OCI-LY1 (cell line): Measurements from ENCODE around the gene KCNA5.

Source experiments
- H2AFZ ChIP-seq: fragments of 200-600 bp; sonication (generic), shearing (Covaris generic); 2 replicates; pipeline ENCODE4 v1.6.0; 2014; ENCODE audit warnings: antibody characterized with exemption, mild to moderate bottlenecking, low read length
- H3F3A ChIP-seq: fragments of 200-600 bp; sonication (generic), shearing (Covaris generic); 2 replicates; pipeline ENCODE4 v1.6.0; 2014; ENCODE audit warnings: mild to moderate bottlenecking, antibody characterized with exemption, low read length, moderate library complexity; ENCODE audit not compliant: insufficient read depth
- H3K27ac ChIP-seq: fragments of 200-600 bp; sonication (generic); 2 replicates; pipeline ENCODE4 v1.5.1; 2014; ENCODE audit warnings: low read length, mixed run types, mild to moderate bottlenecking, low read depth; ENCODE audit not compliant: poor library complexity, severe bottlenecking
- H3K27me3 ChIP-seq: fragments of 200-600 bp; sonication (generic); 2 replicates; pipeline ENCODE4 v1.6.0; 2014; ENCODE audit warnings: antibody characterized with exemption, mild to moderate bottlenecking, low read length, moderate library complexity; ENCODE audit not compliant: insufficient read depth
- H3K36me3 ChIP-seq: fragments of 200-600 bp; sonication (generic); 2 replicates; pipeline ENCODE4 v1.6.1; 2014; ENCODE audit warnings: mild to moderate bottlenecking, antibody characterized with exemption, low read length, moderate library complexity, mixed read lengths; ENCODE audit not compliant: insufficient read depth
- H3K4me1 ChIP-seq: fragments of 200-600 bp; sonication (generic); 2 replicates; pipeline ENCODE4 v1.5.1; 2014; ENCODE audit warnings: mild to moderate bottlenecking, low read length, moderate library complexity; ENCODE audit not compliant: insufficient read depth, severe bottlenecking
- H3K4me2 ChIP-seq: fragments of 200-600 bp; sonication (generic), shearing (Covaris generic); 2 replicates; pipeline ENCODE4 v1.6.1; 2014; ENCODE audit warnings: low read length
- H3K4me3 ChIP-seq: fragments of 200-600 bp; sonication (generic); 2 replicates; pipeline ENCODE4 v1.5.1; 2014; ENCODE audit warnings: low read length, low read depth, mild to moderate bottlenecking, mixed read lengths; ENCODE audit not compliant: poor library complexity, severe bottlenecking
- H3K79me2 ChIP-seq: fragments of 200-600 bp; shearing (Covaris generic); 2 replicates; pipeline ENCODE4 v1.6.1; 2016; ENCODE audit warnings: mixed run types, low read length, mixed read lengths; ENCODE audit not compliant: insufficient read depth
- H3K9ac ChIP-seq: fragments of 200-600 bp; sonication (generic), shearing (Covaris generic); 2 replicates; pipeline ENCODE4 v1.6.1; 2014; ENCODE audit warnings: mild to moderate bottlenecking, low read length, mixed read lengths
- H3K9me2 ChIP-seq: fragments of 200-600 bp; sonication (generic), shearing (Covaris generic); 2 replicates; pipeline ENCODE4 v1.6.1; 2014; ENCODE audit warnings: low read depth, mild to moderate bottlenecking, low read length, mixed read lengths
- H3K9me3 ChIP-seq: fragments of 200-600 bp; shearing (Covaris generic); 2 replicates; pipeline ENCODE4 v1.6.1; 2014; ENCODE audit warnings: low read length, mixed read lengths
- H4K20me1 ChIP-seq: fragments of 200-600 bp; sonication (generic), shearing (Covaris generic); 2 replicates; pipeline ENCODE4 v1.6.0; 2016; ENCODE audit warnings: mild to moderate bottlenecking, low read length; ENCODE audit not compliant: insufficient read depth
- EZH2 ChIP-seq: fragments of 200-600 bp; sonication (generic), shearing (Covaris generic); IDR thresholded peaks from 2 replicates; pipeline ENCODE4 v1.8.0; 2017; ENCODE audit warnings: borderline replicate concordance, mixed run types, mild to moderate bottlenecking, antibody characterized with exemption, low read length, moderate library complexity, mixed read lengths
- TF ChIP-seq, protein P1 (sequence below): fragments of 200-600 bp; sonication (generic), shearing (Covaris generic); IDR thresholded peaks from 2 replicates; pipeline ENCODE4 v1.5.1; 2017; ENCODE audit warnings: mild to moderate bottlenecking, antibody characterized with exemption, low read length, moderate library complexity, mixed read lengths

KCNA5 gene

DNA sequence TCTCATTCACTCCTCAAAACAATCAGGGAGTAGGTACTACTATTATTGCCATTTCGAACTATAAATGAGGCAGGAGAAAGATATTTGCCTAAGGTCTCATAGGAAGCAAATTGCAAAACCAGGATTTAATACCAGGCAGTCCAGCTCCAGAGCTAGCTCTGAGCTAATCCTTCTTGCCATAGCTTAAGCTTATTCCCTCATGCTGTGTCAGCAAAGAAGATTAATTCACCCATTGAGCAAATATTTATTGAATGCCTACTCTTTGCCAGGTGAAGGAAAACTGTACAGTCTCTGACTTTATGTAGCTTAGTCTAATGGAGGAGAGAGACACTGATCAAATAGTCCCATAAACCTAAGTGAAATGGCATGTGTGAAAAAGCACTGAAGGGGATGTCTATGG, 19.5 kb downstream of the KCNA5 start:
- H3K4me2 ChIP-seq: no peak overlapping the region
- H4K20me1 ChIP-seq: no peaks in the 10 kb centered on the region
- H3K9me2 ChIP-seq: no peaks in the 10 kb centered on the region
- H3K27ac ChIP-seq: no peak overlapping the region
- no peaks in the 10 kb centered on the region for H3F3A ChIP-seq
- TF ChIP-seq, protein P1, sequence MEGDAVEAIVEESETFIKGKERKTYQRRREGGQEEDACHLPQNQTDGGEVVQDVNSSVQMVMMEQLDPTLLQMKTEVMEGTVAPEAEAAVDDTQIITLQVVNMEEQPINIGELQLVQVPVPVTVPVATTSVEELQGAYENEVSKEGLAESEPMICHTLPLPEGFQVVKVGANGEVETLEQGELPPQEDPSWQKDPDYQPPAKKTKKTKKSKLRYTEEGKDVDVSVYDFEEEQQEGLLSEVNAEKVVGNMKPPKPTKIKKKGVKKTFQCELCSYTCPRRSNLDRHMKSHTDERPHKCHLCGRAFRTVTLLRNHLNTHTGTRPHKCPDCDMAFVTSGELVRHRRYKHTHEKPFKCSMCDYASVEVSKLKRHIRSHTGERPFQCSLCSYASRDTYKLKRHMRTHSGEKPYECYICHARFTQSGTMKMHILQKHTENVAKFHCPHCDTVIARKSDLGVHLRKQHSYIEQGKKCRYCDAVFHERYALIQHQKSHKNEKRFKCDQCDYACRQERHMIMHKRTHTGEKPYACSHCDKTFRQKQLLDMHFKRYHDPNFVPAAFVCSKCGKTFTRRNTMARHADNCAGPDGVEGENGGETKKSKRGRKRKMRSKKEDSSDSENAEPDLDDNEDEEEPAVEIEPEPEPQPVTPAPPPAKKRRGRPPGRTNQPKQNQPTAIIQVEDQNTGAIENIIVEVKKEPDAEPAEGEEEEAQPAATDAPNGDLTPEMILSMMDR: no peak
- no peak for TF ChIP-seq EZH2
- H3K4me3 ChIP-seq: no peak overlapping the region
- no peak overlapping the region for H3K9ac ChIP-seq
- no peaks in the 10 kb centered on the region for H3K27me3 ChIP-seq
- no peaks in the 10 kb centered on the region for H3K9me3 ChIP-seq
- no peaks in the 10 kb centered on the region for H3K36me3 ChIP-seq
- no peaks in the 10 kb centered on the region for H3K4me1 ChIP-seq
- no peaks in the 10 kb centered on the region for H3K79me2 ChIP-seq
- H2AFZ ChIP-seq: no peak overlapping the region

DNA sequence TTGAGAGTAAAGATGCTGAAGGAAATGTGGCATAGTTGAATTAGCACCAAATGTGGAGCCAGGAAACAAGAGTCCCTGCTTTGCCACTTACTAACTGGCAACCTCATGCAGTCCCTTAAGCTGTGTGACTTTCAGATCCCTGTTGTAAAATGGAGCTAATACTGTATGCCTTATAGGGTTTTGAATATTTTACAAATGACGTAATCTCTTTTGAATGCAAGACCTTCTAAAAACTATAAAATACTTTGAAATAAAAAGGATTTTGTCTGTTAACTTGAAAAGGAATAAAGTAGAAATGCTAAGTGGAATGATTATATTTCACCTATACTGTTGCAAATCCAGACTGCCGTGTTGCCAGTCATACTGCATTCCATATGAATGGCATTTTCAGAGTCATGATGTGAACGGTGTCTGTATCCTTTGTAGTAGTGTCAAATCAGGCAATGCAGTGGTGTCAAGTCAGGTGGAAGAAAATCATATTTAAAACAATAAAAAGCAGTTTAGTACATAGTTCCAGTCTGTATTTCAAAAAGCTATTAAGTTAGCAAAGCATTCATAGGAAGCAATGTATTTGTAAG, 21.3 kb downstream of the KCNA5 start:
- H3K79me2 ChIP-seq: no peaks in the 10 kb centered on the region
- H3K9me2 ChIP-seq: no peaks in the 10 kb centered on the region
- TF ChIP-seq EZH2: no peak
- TF ChIP-seq, protein P1: no peak
- H4K20me1 ChIP-seq: no peaks in the 10 kb centered on the region
- H3K27ac ChIP-seq: no peak overlapping the region
- H3K27me3 ChIP-seq: no peaks in the 10 kb centered on the region
- no peaks in the 10 kb centered on the region for H3K4me1 ChIP-seq
- H3K4me3 ChIP-seq: no peak overlapping the region
- no peaks in the 10 kb centered on the region for H3F3A ChIP-seq
- H2AFZ ChIP-seq: no peak overlapping the region
- H3K9ac ChIP-seq: no peak overlapping the region
- H3K9me3 ChIP-seq: no peaks in the 10 kb centered on the region
- H3K36me3 ChIP-seq: no peaks in the 10 kb centered on the region
- H3K4me2 ChIP-seq: no peak overlapping the region

DNA sequence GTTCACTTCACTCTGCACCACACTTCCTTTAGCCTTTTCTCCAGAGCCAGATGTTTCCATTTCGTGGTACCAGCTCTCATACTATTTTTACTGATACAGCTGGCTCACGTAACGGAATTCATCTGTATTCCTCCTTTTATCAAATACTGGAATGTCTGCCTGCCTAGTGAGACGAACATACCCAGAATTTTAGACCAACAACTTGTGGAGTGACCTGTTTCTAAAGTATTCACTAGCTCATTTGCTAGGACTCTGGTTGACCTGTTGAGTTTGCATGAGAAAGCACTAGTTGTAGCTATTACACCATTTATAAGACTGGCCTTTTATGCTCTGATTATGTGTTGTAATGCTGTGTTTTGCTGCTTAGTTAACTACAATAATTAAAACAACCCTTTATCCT, 22.6 kb downstream of the KCNA5 start:
- Histone ChIP-seq H3K9me2 (no peaks in the 10 kb centered on the region), H3F3A (no peaks in the 10 kb centered on the region), H2AFZ (no peak overlapping the region), H3K36me3 (no peaks in the 10 kb centered on the region), H3K4me3 (no peak overlapping the region), H3K4me1 (no peaks in the 10 kb centered on the region), H3K79me2 (no peaks in the 10 kb centered on the region), H3K4me2 (no peak overlapping the region), H3K27me3 (no peaks in the 10 kb centered on the region), H3K9ac (no peak overlapping the region), H3K27ac (no peak overlapping the region), H3K9me3 (no peaks in the 10 kb centered on the region), H4K20me1 (no peaks in the 10 kb centered on the region)
- TF ChIP-seq, protein P1: no peak
- TF ChIP-seq EZH2: no peak
